ENCODE measurements around the gene RAB12.
"Not testable (repeated sequence)": the region's sequence is repeated elsewhere in the genome, so short reads cannot be mapped to it uniquely, and the experiment has no call there.

Gene RAB12

DNA sequence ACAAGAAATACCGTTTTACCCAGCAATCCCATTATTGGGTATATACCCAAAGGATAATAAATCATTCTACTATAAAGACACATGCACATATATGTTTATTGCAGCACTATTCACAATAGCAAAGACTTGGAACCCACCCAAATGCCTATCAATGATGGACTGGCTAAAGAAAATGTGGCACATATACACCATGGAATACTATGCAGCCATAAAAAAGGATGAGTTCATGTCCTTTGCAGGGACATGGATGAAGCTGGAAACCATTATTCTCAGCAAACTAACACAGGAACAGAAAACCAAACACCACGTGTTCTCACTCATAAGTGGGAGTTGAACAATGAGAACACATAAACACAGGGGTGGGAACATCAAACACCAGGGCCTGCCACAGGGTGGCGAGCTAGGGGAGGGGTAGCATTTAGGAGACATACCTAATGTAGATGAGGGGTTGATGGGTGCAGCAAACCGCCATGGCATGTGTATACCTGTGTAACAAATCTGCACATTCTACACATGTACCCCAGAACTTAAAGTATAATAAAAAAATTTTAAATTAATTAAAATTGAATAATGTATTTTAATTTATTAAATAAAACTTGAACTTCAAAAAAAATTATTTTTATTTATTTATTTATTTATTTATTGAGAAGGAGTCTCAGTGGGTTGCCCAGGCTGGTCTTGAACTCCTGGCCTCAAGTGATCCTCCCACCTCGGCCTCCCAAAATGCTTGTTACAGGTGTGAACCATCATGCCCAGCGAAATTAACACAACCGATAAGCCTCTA lies 42.4 kb downstream of the RAB12 start:
- not testable (repeated sequence) for DNase-seq

DNA sequence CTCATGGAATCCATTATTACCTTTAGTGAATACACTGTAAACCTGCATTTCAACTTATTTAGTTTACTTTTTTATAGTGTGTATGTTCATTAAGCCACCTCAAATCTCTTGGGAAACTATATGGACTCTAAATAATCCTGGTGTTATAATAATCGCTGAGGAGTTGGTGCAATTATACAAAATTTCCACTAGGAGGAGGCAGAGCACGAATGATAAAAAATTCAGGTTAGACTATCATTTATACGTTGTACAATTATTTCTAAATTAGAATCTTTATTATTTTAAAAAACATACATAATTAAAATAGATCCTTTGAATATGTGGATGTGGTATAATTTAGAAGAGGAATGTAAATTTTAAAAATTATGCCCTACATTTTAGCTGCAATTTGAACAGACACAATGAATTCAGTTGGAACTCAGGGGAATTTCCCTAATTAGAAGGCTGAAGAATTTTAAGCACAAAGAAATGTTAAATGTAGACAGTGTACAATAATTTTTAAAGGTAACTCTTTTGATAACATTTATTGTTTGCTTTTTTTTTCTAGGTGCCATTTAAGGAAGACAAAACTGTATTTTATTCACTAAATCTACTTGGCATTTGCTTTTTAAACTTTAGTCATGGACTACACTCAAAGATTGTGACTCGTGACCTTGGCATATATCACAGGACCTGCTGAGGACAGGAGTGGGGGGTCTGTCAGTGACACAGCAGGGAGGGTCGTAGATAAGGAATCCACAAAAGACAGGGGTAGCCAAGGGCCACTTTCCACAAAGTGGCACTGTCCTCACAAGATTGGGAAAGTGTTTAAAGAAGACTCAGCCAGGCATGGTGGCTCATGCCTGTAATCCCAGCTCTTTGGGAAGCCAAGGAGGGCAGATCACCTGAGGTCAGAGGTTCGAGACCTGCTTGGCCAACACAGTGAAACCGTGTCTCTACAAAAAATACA lies 45.5 kb downstream of the RAB12 start:
- no peak for DNase-seq

DNA sequence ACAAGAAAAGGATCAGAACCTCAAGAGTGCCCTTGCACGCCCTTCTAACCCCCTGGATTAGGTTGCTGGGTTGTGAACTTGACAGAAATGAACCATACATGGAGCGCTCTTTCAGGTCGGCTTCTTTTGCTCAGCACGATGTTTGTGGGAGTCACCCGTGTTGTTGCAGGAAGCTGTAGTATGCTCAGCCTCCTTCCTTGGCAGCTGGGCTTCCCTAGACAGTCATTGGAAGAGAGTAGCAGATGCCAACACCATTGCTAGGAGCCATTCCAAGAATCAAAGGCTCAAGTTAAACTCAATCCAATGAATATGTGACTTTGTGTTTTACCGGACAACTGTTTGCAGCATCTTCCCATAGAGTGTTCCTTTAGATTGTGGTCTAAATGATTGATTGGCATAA lies 47.0 kb downstream of the RAB12 start:
- DNase-seq = no peak

DNA sequence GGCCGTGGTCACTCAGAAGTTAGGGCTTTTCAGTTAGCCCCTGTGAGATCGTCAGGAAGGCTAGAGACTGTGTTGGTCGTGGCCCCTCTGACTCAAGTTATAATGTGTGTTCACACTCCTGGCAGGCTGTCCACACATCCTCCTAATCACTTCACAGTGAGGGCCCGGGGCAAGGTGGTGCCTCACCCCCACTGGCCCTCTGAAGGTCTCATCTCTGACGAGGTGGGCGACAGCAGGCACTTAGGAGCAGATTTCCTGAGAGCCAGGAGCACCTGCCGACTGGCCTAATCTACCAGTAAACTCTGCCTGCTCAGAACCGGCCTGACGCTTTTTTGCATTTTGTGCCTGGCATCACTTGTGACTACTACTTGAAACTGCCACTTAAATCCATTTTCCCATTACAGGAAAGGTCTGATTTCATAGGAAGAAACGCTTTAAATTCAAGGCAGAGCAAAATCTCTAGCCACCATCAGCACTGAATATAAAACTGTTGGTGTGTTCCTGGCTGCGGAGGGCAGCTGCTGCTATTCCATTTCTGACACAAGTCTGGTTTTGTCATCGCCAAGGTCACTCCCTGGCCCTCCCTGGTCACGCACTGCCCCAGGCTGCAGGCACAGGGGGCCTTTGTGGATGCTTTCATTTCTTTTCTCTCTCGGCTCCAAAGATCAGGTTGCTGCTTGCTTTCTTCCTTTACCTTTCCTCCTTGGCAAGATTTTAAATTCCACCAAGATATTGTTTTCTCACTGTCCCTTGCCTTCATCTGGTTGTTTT lies 48.0 kb downstream of the RAB12 start:
- DNase-seq = no peak

DNA sequence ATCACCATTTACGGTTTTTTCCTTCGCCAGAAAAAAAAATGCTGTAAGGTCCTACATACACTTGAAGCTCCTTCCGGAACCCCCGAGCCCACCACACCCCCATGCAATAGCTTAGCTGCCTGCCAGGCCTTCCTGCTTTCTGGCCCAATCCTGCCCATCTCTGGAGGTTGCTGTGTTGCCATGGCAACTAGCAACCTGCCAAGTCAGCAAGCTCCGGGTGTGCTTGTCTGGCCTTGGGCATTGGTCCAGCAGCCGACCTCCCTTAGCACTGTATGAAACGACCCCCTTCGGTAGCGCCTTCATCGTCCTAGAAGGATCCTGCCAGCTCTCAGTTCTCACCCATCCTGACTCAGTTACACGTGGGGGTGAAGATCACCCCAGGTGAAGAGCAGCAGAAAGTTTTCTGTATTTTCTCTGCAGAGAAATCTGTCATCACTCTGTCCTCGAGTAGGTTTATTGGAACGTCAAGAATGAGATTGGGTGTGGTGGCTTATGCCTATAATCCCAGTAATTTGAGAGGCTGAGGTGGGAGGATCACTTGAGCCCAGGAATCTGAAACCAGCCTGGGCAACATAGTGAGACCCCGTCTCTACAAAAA lies 48.7 kb downstream of the RAB12 start:
- DNase-seq = no peak

DNA sequence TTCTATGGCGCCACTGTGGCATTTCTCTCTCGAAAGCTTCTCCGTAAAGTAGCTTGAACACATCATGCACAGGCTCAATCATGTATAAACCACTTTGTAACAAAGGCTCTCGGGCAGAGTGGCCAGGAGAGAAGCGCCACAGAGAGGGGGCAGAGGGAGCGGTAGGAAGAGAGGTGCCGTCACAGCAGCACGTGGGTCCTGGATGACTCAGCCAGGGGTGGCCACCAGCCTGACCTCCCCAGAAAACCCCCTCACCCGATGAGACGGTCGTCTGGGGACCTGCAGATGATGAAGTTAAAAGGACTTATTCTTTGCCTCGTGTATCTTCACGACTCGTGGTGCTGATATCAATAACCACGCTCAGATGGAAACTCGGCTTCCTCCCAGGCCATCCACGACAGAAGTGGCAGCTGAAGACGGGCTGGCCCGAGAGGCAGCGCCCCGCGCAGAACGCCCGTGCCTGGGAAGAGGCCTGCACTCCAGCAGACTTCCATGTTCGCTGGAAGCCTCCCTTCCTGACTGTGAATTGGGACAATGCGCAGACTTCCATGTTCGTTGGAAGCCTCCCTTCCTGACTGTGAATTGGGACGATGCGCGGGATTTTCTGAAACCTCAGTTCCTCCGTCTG lies 49.7 kb downstream of the RAB12 start:
- DNase-seq = no peak

DNA sequence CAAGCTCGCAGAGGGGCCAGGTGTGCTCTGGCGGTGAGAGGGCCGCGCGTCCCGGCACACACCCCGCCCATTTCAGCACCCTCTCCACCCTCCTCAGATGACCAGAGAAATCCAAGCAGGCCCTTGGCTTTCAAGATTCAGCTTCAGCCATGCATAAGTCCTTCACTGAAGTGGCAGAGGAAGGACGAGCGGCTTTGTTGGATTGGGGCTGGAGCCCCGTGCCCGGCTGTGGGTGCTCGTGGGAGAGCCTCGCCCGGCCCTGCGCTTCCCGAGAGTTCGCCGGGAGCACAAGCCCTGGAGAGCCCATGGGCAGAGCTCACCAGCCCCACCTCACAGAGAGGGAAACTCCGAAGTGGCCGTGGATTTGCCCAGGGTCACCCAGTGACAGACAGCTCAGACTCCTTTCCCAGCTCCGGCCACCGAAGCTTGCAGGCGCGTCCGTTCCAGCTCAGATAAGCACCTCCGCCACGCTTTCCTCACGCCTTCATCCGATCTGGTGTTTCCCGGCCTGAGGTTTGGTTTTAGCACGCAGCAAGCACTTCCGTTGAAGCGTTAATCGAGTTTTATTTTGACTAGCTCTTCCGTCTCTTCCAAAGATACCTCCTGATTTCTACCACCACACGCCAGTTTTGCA lies 50.5 kb downstream of the RAB12 start:
- DNase-seq = no peak

DNA sequence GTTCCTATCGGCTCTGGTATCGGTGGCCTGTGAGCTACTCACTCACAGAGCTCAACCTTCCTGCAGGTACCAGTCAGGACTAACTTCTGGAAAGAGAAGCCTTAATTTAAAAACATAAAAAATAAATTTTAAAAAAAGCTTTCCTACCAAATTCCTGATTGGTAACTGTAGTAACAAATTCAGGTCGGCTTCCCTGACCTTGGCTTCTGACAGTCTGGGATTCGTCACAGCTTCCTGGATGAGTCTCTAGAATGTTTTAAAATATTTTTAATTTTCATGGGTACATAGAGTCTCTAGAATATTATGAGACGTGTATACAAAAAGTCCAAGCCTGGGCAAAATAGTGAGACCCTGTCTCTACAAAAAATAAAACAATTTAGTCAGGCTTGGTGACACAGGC lies 51.1 kb downstream of the RAB12 start:
- DNase-seq = no peak

DNA sequence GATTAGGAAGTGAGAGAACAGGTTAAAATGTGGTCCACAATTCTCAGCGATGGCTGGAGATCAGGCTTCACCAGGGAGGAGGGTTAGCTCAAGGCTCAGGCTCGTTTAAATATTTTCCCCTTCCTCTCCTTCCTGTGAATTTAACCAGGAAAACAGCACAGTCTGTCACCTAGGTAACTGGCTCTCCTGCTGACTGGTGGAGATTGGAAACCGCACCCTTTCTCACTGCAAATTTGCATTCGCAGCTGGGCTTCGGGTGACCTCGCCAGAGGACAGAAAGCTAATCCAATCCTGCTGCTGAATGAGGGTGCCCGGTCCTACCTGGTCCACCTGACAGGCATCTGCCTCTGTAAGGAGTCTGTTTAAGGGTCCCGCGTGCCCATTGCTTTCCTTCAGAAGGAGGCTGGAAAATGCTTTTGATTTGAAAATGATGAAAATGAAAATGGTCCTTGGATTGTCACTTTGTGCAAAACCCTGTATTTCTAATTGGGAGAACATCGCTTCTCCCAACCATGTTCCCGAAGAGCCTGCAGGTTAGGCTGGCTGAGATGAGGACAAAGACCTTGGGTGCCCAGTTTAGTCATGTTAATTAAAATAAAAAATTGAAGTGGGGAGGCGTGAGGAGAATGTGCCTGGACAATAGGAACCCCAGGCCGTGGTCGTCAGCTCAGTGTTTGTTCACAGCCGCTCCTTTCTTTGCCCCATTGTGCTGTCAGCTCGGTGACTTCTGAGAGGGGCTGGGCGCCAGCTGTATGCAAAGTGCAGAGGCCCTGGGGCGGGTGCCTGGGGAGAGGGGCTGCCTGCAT lies 52.7 kb downstream of the RAB12 start:
- DNase-seq = no peak

DNA sequence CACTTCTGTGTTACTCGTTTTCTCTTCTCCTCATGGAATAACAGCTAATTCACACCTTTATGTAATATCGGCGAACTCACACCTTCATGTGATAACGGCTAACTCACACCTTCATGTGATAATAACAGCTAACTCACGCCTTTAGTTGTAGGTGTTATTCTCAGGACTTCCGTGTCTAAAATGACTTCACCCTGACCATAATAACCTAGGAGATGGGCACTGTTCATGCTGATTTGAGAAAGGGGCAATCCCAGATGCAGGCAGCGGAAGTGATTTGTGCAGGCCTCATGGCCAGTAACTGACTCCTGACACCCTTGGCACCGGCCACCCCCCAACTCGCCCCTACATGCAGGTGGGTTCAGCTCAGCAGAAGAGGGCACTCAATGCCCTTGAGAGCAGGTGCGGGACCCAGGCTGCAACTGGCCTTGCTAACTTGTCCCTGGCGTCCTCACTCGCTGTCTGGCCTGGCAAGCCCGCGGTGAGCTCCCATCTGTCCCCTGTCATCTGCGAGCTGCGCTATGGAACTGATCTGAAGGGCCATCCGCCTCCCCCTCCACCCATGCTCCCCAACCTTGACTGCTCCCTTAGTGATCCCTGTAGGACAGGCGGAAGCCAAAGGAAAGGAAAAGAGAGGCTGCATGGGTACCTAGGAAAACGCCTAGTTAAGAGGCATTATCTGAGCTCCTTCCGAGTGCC lies 53.5 kb downstream of the RAB12 start:
- no peak for DNase-seq

DNA sequence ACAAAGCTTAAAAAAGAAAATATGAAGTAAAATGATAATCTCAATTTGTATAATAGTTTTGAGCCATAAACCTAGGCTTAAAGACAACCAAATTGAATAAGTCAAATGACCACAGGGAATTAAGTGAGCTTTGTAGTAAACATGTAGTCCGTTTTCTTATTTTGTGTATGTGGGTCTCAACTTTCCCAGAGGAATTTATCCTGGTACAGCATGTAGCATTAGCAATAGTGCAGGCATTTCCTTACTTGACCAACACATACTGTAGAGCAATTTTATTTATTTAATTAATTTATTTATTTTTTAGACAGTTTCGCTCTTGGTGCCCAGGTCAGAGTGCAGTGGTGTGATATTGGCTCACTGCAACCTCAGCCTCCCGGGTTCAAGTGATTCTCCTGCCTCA lies 58.6 kb downstream of the RAB12 start:
- DNase-seq = no peak

DNA sequence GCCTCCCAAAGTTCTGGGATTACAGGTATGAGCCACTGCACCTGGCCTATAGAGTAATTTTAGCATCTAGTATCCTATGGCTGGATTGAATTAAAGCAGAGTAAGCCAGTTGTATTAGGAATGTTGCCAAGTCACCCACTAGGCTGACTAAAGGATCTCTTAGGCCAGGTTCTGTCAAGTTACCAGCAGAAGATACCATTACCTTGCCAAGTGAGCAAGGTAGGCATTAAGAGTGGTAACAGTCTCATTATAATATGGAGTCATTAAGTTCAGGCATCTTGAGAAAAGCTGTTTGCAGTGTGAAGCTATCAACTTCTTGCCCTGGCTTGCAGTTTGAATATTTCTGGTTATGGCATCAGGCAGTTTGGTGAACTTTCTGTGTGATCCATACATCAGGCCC lies 59.1 kb downstream of the RAB12 start:
- no peak for DNase-seq

DNA sequence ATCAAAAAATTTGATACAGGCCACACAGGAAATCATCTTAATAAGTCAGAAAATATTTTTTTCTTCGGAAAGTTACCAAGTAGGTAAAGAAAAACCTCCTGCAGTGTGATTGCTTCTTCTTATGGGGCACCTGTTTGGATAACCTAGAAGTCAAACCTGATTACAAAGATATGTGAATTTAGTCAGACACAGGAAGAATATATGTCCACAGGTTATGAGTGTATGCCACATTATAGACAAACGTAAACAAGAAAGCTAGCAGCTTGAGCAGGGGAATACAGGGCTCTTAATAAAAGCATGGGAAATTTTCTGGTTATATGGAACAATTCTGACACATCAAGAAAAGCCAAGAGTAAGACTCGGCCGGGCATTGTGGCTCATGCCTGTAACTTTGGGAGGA lies 60.3 kb downstream of the RAB12 start:
- no peak for DNase-seq

DNA sequence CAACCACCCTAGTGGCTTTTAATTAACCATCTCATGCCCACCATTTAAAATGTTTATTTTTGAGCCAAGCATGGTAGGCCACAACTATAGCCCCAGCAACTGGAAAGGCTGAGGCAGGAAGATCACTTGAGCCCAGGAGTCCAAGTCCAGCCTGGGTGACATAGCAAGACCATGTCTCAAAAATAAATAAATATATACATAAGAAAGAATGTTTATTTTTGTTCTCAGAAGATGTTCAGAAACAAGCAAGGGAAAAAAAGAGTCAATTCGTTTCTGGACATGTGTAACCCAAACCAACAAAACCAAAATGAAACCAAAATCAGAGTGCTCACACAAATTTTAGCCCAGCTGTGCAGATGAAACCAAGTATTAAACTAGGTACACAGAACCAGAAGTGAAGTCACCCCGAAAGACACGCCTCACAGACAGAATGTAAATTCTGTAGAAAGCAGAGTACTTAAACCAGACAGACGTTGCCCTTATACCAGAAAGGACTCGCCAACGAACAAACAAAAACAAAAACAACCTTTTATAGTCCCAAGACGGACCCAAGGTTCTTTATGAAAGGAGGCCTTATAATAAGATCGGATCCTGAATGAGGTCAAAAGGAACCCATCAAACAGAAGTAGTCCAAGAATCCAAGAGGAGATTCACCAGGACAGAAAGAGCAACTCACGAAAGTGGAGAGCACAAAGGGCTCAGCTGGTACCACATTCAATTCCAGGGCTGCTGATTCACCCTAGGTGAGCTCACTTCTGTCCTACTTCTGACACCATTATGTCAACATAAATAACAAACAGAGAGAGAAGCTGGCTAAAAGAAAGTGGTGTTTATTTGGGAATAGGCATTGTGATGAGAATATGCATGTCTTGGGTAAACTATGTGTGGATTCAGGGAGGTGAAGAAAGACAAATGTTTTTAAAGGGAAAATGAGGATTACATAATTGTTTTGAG lies 64.3 kb downstream of the RAB12 start:
- DNase-seq = no peak

DNA sequence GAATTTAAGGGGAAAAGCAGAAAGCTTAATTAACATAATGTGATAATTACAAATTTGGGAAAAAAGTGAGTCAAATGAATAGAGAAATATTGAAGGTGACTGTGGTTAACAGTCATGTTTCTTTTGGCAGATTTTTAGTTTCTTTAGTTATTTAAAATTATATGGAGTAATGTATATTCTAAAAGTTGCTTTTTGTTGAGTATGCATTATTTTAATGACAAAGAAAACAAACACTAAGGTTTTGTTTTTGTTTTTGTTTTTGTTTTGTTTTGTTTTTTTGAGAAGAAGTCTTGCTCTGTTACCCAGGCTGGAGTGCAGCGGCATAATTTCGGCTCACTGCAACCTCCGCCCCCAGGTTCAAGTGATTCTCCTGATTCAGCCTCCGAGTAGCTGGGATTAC lies 65.8 kb downstream of the RAB12 start:
- no peak for DNase-seq

DNA sequence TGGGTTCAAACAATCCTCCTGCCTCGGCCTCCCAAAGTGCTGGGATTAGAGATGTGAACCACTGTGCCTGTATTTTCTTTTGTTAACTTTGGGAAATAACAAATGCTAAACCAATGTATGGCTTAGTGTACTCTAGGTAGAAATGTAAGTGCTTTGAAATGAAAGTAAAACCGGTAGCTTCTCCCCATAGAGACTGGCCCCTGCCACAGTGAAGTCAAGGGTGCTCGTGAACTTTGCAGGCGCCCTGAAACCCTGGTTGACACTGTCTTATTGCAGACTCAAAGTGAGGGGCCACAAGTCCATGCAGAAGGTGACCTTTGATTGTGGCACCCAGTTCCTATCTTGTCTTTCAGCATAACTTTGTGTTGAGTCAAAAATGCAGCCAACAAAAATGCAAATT lies 72.0 kb downstream of the RAB12 start:
- no peak for DNase-seq

DNA sequence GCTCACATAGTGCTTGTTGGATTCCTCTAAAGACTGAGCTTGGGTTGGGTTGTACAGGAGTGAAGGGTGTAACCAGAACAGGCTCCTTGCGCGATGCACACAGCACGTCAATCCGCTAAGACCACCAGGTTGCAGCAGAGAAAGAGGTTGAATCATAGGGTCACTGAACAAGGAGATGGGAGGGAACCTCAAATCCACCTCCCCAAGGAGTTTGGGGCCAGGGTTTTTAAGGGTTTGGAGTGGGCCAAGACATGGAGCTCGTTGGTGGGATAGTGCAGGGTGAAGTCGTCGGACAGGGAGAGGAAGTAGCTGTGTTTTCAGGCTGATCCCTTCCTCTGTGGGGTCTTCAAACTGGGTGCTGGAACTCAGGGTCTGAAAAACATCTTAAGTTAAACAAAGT lies 75.3 kb downstream of the RAB12 start:
- no peak for DNase-seq

DNA sequence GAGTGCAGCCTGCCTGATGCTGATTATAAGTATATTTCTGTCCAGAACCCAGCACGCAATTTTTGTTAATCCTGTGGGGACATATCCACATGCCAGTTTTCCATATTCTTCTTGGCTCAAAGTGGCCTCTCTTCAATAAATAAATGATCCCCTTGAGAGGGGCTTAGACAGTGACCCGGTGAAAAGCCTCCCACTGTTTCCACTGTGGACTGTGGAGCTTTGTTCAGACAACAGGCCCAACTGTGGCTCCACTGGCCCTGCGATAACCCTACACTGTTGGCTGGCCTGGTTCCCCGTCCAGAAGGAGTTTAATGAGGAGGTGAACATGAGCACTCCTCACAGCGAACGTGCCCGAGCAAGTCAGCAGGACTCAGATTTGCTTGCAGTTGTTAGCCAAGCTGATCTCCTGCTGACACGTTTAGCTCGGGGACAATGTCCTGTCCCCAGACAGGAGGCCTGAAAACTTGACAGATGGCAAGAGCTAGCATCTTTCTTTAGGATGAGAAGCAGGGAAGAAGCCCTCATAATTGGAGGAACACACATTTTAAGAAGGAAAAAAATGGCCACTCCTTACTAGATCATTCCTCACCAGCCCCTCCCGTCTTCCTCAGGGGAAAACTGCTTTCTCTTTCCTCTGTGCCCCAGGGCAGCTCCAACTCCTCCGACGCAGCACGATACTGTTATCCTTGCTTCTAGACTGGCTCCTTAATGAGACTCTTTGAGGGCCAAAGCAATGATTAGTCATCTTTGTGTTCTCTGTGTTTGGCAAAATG lies 76.1 kb downstream of the RAB12 start:
- no peak for DNase-seq

DNA sequence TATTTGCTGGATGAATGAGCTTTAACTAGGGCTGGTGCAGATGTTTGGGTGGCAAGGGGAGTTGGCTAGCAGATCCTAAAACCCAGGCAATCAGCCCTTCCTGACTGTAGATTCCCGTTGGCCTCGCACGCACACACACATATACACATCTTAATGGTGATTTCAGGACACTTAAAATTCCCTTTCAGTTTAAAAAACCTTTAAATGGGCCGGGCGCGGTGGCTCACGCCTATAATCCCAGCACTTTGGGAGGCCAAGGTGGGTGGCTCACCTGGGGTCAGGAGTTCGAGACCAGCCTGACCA lies 76.6 kb downstream of the RAB12 start:
- no peak for DNase-seq

All from stimulated activated CD4-positive, alpha-beta T cell treated with anti-CD3 and anti-CD28 coated beads, Interleukin-15, amount 100 ng/mL, for 24 hours (primary cell).